HG02610 (cell line): ENCODE results near the gene HFM1.

ENCODE experiments used
- ATAC-seq: cut with Tn5 transposase; IDR thresholded peaks from one replicate; pipeline ENCODE4 v1.9.1; 2021; ENCODE audit warnings: mild to moderate bottlenecking, moderate library complexity; ENCODE audit not compliant: unreplicated experiment

The HFM1 gene

GRCh38 chr1:91278754-91279153 is 125.9 kb downstream of the HFM1 start:
- ATAC-seq: no peak

GRCh38 chr1:91273875-91274274 is 130.8 kb downstream of the HFM1 start:
- ATAC-seq: no peak

GRCh38 chr1:91261655-91262054 is 143.0 kb downstream of the HFM1 start:
- ATAC-seq: no peak

GRCh38 chr1:91245435-91245834 is 159.2 kb downstream of the HFM1 start:
- ATAC-seq: no peak

- no peak for ATAC-seq
Measured at GRCh38 chr1:91244737-91245136, 159.9 kb downstream of the HFM1 start.

- no peak for ATAC-seq
Measured at GRCh38 chr1:91243171-91243570, 161.5 kb downstream of the HFM1 start.

GRCh38 chr1:91234181-91234580 is 170.5 kb downstream of the HFM1 start:
- no peak for ATAC-seq

GRCh38 chr1:91226741-91227140 is 177.9 kb downstream of the HFM1 start:
- ATAC-seq: no peak

GRCh38 chr1:91224878-91225277 is 179.8 kb downstream of the HFM1 start:
- ATAC-seq: no peak

- ATAC-seq: no peak
Measured at GRCh38 chr1:91221017-91221416, 183.6 kb downstream of the HFM1 start.

GRCh38 chr1:91217911-91218310 is 186.7 kb downstream of the HFM1 start:
- no peak for ATAC-seq
